ENCODE data around the gene EP400.
"Not testable (repeated sequence)": the region's sequence is repeated elsewhere in the genome, so short reads cannot be mapped to it uniquely, and the experiment has no call there.

EP400 gene

GRCh38 chr12:131981388-131981787, 31.6 kb downstream of the EP400 start:
- no peak overlapping the region for H3K4me3 ChIP-seq (ENCODE audit: low read depth, low read length)
- no peak for DNase-seq (ENCODE audit: low read depth)
- no peak for TF ChIP-seq CTCF (conservative IDR thresholded peaks at IDR 0.05; ENCODE audit: low read depth, low read length)

GRCh38 chr12:131982041-131982440, 32.3 kb downstream of the EP400 start:
- DNase-seq (ENCODE audit: low read depth): no peak
- TF ChIP-seq CTCF (conservative IDR thresholded peaks at IDR 0.05; ENCODE audit: low read depth, low read length): no peak
- no peak overlapping the region for H3K4me3 ChIP-seq (ENCODE audit: low read depth, low read length)

GRCh38 chr12:131983026-131983425, 33.3 kb downstream of the EP400 start:
- DNase-seq (ENCODE audit: low read depth): no peak
- TF ChIP-seq CTCF (conservative IDR thresholded peaks at IDR 0.05; ENCODE audit: low read depth, low read length): no peak

GRCh38 chr12:131983554-131983953, 33.8 kb downstream of the EP400 start:
- no peak for TF ChIP-seq CTCF (conservative IDR thresholded peaks at IDR 0.05; ENCODE audit: low read depth, low read length)
- H3K4me3 ChIP-seq (ENCODE audit: low read depth, low read length): no peak overlapping the region
- no peak for DNase-seq (ENCODE audit: low read depth)

More at GRCh38 chr12:131983026-131983425, 33.3 kb downstream of the EP400 start:
- no peak overlapping the region for H3K4me3 ChIP-seq (ENCODE audit: low read depth, low read length)

- H3K4me3 ChIP-seq (ENCODE audit: low read depth, low read length): no peak overlapping the region
- no peak for DNase-seq (ENCODE audit: low read depth)
- TF ChIP-seq CTCF (conservative IDR thresholded peaks at IDR 0.05; ENCODE audit: low read depth, low read length): no peak
These were observed 34.6 kb downstream of the EP400 start for GRCh38 chr12:131984334-131984733.

- DNase-seq (ENCODE audit: low read depth); H3K4me3 ChIP-seq (ENCODE audit: low read depth, low read length): not testable (repeated sequence)
These were observed 35.8 kb downstream of the EP400 start for GRCh38 chr12:131985510-131985875.

- H3K4me3 ChIP-seq (ENCODE audit: low read depth, low read length): no peak overlapping the region
- DNase-seq (ENCODE audit: low read depth): no peak
- no peak for TF ChIP-seq CTCF (conservative IDR thresholded peaks at IDR 0.05; ENCODE audit: low read depth, low read length)
These were observed 36.6 kb downstream of the EP400 start for GRCh38 chr12:131986361-131986760.

GRCh38 chr12:131986910-131987309, 37.2 kb downstream of the EP400 start:
- no peak overlapping the region for H3K4me3 ChIP-seq (ENCODE audit: low read depth, low read length)
- no peak for TF ChIP-seq CTCF (conservative IDR thresholded peaks at IDR 0.05; ENCODE audit: low read depth, low read length)
- DNase-seq (ENCODE audit: low read depth): no peak
